Astrocyte (in vitro differentiated cells and primary cell): ENCODE data around the gene GPX7. TPM values are rescaled to one million over a fixed set of nuclear protein-coding genes. Genes with fewer than 3 reads are reported as not detected.

Source experiments
- DNase-seq: peaks from one replicate; pipeline ENCODE4 v3.0.0-alpha.2; 2010; ENCODE audit warnings: low read depth
- FAIRE-seq: peaks from 2 replicates; lab custom pipeline; 2011; peaks lifted over from hg19 to GRCh38; lab: Jason Lieb, UNC
- H2AFZ ChIP-seq: 2 replicates; pipeline ENCODE4 v1.6.0; 2012; ENCODE audit warnings: low read depth, low read length, inconsistent platforms
- H3K27ac ChIP-seq: 2 replicates; pipeline ENCODE4 v1.5.1; 2011; ENCODE audit warnings: low read depth, low read length, inconsistent platforms
- H3K27me3 ChIP-seq: 2 replicates; pipeline ENCODE4 v1.6.0; 2011; ENCODE audit warnings: low read length, inconsistent platforms; ENCODE audit not compliant: insufficient read depth
- H3K36me3 ChIP-seq: 2 replicates; pipeline ENCODE4 v1.5.1; 2011; ENCODE audit warnings: low read length, inconsistent platforms; ENCODE audit not compliant: insufficient read depth
- H3K4me1 ChIP-seq: 2 replicates; pipeline ENCODE4 v1.5.1; 2011; ENCODE audit warnings: low read length, inconsistent platforms; ENCODE audit not compliant: insufficient read depth
- H3K4me2 ChIP-seq: 2 replicates; pipeline ENCODE4 v1.6.0; 2012; ENCODE audit warnings: low read length, inconsistent platforms
- H3K4me3 ChIP-seq: 2 replicates; pipeline ENCODE4 v1.5.1; 2011; ENCODE audit warnings: low read depth, mild to moderate bottlenecking, low read length, inconsistent platforms; ENCODE audit not compliant: insufficient read depth
- H3K79me2 ChIP-seq: 2 replicates; pipeline ENCODE4 v1.6.0; 2012; ENCODE audit warnings: mild to moderate bottlenecking, low read length, inconsistent platforms; ENCODE audit not compliant: insufficient read depth
- H3K9ac ChIP-seq: 2 replicates; pipeline ENCODE4 v1.6.0; 2012; ENCODE audit warnings: mild to moderate bottlenecking, low read length, inconsistent platforms
- H3K9me3 ChIP-seq: 2 replicates; pipeline ENCODE4 v1.5.1; 2012; ENCODE audit warnings: low read depth, mild to moderate bottlenecking, low read length, inconsistent platforms; ENCODE audit not compliant: insufficient read depth
- H4K20me1 ChIP-seq: 2 replicates; pipeline ENCODE4 v1.6.0; 2012; ENCODE audit warnings: low read length, inconsistent platforms; ENCODE audit not compliant: insufficient read depth
- H3K27ac Mint-ChIP-seq: one replicate; pipeline ENCODE4 v1.8.0; 2021; ENCODE audit warnings: mild to moderate bottlenecking, mixed read lengths; ENCODE audit not compliant: unreplicated experiment
- H3K27me3 Mint-ChIP-seq: one replicate; pipeline ENCODE4 v1.8.0; 2021; ENCODE audit warnings: low read depth, mixed read lengths; ENCODE audit not compliant: unreplicated experiment
- H3K36me3 Mint-ChIP-seq: one replicate; pipeline ENCODE4 v1.8.0; 2021; ENCODE audit warnings: low read depth, mixed read lengths; ENCODE audit not compliant: unreplicated experiment
- H3K4me1 Mint-ChIP-seq: one replicate; pipeline ENCODE4 v1.8.0; 2021; ENCODE audit warnings: low read depth, mixed read lengths; ENCODE audit not compliant: unreplicated experiment
- H3K4me3 Mint-ChIP-seq: one replicate; pipeline ENCODE4 v1.8.0; 2021; ENCODE audit warnings: mild to moderate bottlenecking, moderate library complexity, mixed read lengths; ENCODE audit not compliant: unreplicated experiment
- H3K9me3 Mint-ChIP-seq: one replicate; pipeline ENCODE4 v1.8.0; 2021; ENCODE audit warnings: mild to moderate bottlenecking, mixed read lengths; ENCODE audit not compliant: unreplicated experiment
- EZH2 ChIP-seq: IDR thresholded peaks from 2 replicates; pipeline ENCODE4 v1.6.1; 2012; ENCODE audit warnings: mild to moderate bottlenecking, low read length, inconsistent platforms; ENCODE audit not compliant: insufficient read depth
- total RNA-seq: library from RNA; stranded (reverse); gene quantifications from 2 replicates; pipeline ENCODE4 v1.2.1, GENCODE V29; 2021
- TF ChIP-seq, protein P1 (sequence below): IDR thresholded peaks from 2 replicates; pipeline ENCODE4 v1.5.1; 2011; ENCODE audit warnings: low read depth, mild to moderate bottlenecking, inconsistent platforms, low read length, moderate library complexity; ENCODE audit not compliant: insufficient read depth

Gene GPX7
- total RNA-seq, 1 donor from 2014 or later, result 4.2 TPM

DNA sequence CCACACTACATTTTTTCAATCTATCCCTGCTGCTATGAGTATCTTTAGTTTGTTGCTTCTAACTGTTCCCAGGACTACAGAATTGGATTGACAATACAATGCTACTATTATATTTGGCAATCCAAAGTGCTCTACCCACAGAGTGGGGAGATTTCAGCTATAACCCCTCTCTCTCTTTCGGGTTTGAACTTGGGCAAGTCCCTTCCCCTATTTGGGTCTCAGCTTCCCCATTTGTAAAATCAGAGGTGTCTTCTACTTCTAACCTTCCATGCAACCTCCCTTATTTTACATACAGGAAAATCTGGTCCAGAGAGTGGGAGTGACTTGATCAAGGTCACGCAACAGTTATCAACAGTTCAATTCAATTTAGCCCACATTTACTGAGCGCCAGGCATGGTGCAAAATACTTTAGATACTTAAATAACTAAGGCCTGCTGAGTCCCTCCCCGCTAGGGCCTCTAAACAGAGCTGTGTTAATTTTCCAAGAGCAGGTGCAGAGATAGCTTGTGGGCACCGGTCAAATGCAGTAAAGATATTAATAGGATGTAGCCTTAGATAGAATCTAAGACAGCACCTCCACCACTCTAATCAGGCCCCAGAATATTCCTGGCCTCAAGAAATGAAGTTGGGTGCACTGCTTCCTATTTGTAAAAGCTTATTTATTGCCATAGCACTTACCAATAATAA, 9.4 kb upstream of the GPX7 start:
- no peaks in the 10 kb centered on the region for H3K9me3 Mint-ChIP-seq
- no peaks in the 10 kb centered on the region for H3K36me3 Mint-ChIP-seq
- no peaks in the 10 kb centered on the region for H3K4me1 Mint-ChIP-seq
- Histone ChIP-seq H3K27me3 (peaks cover 6% of the 10 kb centered on the region), H3K4me3 (no peak overlapping the region), H3K27ac (no peak overlapping the region), H3K36me3 (no peaks in the 10 kb centered on the region), H4K20me1 (no peaks in the 10 kb centered on the region), H3K4me1 (no peaks in the 10 kb centered on the region), H2AFZ (no peak overlapping the region), H3K4me2 (no peak overlapping the region), H3K79me2 (no peaks in the 10 kb centered on the region), H3K9ac (no peak overlapping the region), H3K9me3 (no peaks in the 10 kb centered on the region)
- H3K27me3 Mint-ChIP-seq, result peaks cover 3% of the 10 kb centered on the region
- DNase-seq (no peak), FAIRE-seq (no peak)
- TF ChIP-seq EZH2, result no peak
- TF ChIP-seq, protein P1, sequence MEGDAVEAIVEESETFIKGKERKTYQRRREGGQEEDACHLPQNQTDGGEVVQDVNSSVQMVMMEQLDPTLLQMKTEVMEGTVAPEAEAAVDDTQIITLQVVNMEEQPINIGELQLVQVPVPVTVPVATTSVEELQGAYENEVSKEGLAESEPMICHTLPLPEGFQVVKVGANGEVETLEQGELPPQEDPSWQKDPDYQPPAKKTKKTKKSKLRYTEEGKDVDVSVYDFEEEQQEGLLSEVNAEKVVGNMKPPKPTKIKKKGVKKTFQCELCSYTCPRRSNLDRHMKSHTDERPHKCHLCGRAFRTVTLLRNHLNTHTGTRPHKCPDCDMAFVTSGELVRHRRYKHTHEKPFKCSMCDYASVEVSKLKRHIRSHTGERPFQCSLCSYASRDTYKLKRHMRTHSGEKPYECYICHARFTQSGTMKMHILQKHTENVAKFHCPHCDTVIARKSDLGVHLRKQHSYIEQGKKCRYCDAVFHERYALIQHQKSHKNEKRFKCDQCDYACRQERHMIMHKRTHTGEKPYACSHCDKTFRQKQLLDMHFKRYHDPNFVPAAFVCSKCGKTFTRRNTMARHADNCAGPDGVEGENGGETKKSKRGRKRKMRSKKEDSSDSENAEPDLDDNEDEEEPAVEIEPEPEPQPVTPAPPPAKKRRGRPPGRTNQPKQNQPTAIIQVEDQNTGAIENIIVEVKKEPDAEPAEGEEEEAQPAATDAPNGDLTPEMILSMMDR, result no peak
- H3K27ac Mint-ChIP-seq, result no peak overlapping the region
- no peak overlapping the region for H3K4me3 Mint-ChIP-seq

DNA sequence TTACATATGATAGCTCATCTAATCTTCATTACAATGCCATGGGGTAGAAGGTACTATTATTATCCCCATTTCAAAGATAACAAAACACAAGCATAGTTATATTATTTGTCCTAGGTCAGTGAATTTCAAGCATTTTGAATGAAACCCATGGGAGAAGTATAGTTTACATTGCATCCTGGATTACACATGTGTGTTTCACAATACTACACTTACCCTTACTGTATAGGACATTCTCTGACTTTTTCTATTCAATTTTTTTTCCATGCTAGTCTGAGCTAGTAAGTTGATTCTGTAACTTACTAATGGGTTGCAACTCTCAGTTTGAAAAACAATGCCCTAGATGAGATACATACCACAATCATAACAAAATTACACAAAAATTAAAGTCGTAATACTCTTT, 8.7 kb upstream of the GPX7 start:
- TF ChIP-seq EZH2, result no peak
- TF ChIP-seq, protein P1, result no peak
- peaks cover 6% of the 10 kb centered on the region for H3K27me3 ChIP-seq
- no peaks in the 10 kb centered on the region for H3K9me3 ChIP-seq
- no peak overlapping the region for H3K4me3 ChIP-seq
- H3K36me3 ChIP-seq, result no peaks in the 10 kb centered on the region
- Mint-ChIP-seq H3K36me3 (no peaks in the 10 kb centered on the region), H3K27me3 (peaks cover 6% of the 10 kb centered on the region), H3K4me3 (no peak overlapping the region), H3K27ac (no peak overlapping the region), H3K4me1 (no peaks in the 10 kb centered on the region), H3K9me3 (no peaks in the 10 kb centered on the region)
- no peak for FAIRE-seq
- no peak overlapping the region for H3K27ac ChIP-seq
- H4K20me1 ChIP-seq, result no peaks in the 10 kb centered on the region
- no peaks in the 10 kb centered on the region for H3K4me1 ChIP-seq
- H3K79me2 ChIP-seq, result no peaks in the 10 kb centered on the region
- DNase-seq, result no peak
- no peak overlapping the region for H2AFZ ChIP-seq
- no peak overlapping the region for H3K9ac ChIP-seq
- H3K4me2 ChIP-seq, result no peak overlapping the region

DNA sequence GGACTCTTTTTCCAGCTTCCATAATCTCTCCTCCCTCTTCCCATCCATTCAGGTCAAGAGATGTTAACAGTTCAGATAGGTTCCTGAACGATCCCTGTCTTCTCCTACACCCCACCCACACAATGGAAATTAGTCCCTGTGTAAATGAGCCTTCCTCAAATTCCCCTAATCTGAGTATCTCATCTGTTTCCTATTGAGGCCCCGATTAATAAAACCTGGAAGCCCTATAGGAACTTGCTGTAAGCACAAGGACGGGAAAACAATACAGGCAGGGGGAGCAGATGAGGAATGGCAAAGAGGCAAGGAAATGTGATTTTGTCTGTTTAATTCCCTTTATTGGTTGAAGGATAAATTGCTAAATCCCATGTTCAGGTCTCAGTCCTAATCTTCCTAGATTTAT, 7.1 kb upstream of the GPX7 start:
- H3K9me3 Mint-ChIP-seq, result no peaks in the 10 kb centered on the region
- H3K36me3 Mint-ChIP-seq, result no peaks in the 10 kb centered on the region
- Histone ChIP-seq H3K4me1 (no peaks in the 10 kb centered on the region), H2AFZ (no peak overlapping the region), H3K9ac (no peak overlapping the region), H3K27ac (no peak overlapping the region), H4K20me1 (no peaks in the 10 kb centered on the region), H3K4me3 (no peak overlapping the region), H3K9me3 (no peaks in the 10 kb centered on the region), H3K4me2 (no peak overlapping the region), H3K36me3 (no peaks in the 10 kb centered on the region), H3K79me2 (no peaks in the 10 kb centered on the region), H3K27me3 (peaks cover 4% of the 10 kb centered on the region)
- FAIRE-seq (no peak), DNase-seq (no peak)
- TF ChIP-seq EZH2, result no peak
- TF ChIP-seq, protein P1, result no peak
- peaks cover 13% of the 10 kb centered on the region for H3K27me3 Mint-ChIP-seq
- no peaks in the 10 kb centered on the region for H3K4me1 Mint-ChIP-seq
- no peak overlapping the region for H3K4me3 Mint-ChIP-seq
- no peak overlapping the region for H3K27ac Mint-ChIP-seq
